Right ventricle myocardium superior (tissue), 1 donor: ENCODE results near the gene MTRF1. TPM values are rescaled to one million over a fixed set of nuclear protein-coding genes. Genes with fewer than 3 reads are reported as not detected.
"Not testable (repeated sequence)": the region's sequence is repeated elsewhere in the genome, so short reads cannot be mapped to it uniquely, and the experiment has no call there.

Source experiments
- ATAC-seq: fragments of 200-7000 bp; cut with Tn5 transposase; one replicate; pipeline ENCODE4 v1.9.1; 2020; ENCODE audit warnings: mild to moderate bottlenecking; ENCODE audit not compliant: poor library complexity
- DNase-seq: peaks from one replicate; pipeline ENCODE4 v3.0.0-alpha.2; 2020
- intact Hi-C: fragments of 100-400 bp; cut with DNase I; formaldehyde crosslinking; loops from one replicate; pipeline ENCODE4 v1.11.2; 2022
- total RNA-seq: library from RNA; stranded (reverse); fragmentation: NEBNext Ultra II Directional; extraction: Animal tissue kit (Norgen Biotek cat#: 25700); gene quantifications from one replicate; pipeline ENCODE4 v1.2.1, GENCODE V29; 2021
- donor health status: DM: no; HTN: yes; CAD: no; lungs with severe emphysema.

The MTRF1 gene
- total RNA-seq, 1 donor from 2014 or later: 13.4 TPM

- intact Hi-C loops: loop anchor here (5.0 kb wide), 1 partner anchor 62 kb away; the partner anchor contains the start of gene KBTBD6
Observed at GRCh38 chr13:41193919-41194824, 69.2 kb downstream of the MTRF1 start, which contains the start of gene KBTBD7. TSS of gene KBTBD7 (minus strand) at chr13:41194569. CDS start at chr13:41194257, 312 bp downstream.

GRCh38 chr13:41193469-41193868 is 69.9 kb downstream of the MTRF1 start:
- intact Hi-C loops: loop anchor here (5.0 kb wide), 1 partner anchor 61 kb away; the partner anchor contains the start of gene KBTBD6
- no peak for ATAC-seq
- peak; percentile 37 for DNase-seq

More at GRCh38 chr13:41193919-41194824, 69.2 kb downstream of the MTRF1 start, which contains the start of gene KBTBD7:
- DNase-seq (peak; percentile 96), ATAC-seq (peak; percentile 99)

- DNase-seq (no peak), ATAC-seq (no peak)
- intact Hi-C loops: no loop called here
Observed at GRCh38 chr13:41188584-41188983, 74.8 kb downstream of the MTRF1 start.

GRCh38 chr13:41186481-41186880 is 76.9 kb downstream of the MTRF1 start:
- intact Hi-C loops: no loop called here
- no peak for DNase-seq
- no peak for ATAC-seq

- DNase-seq (no peak), ATAC-seq (no peak)
- intact Hi-C loops: no loop called here
Observed at GRCh38 chr13:41182231-41182630, 81.1 kb downstream of the MTRF1 start.

- ATAC-seq: no peak
- DNase-seq: no peak
- intact Hi-C loops: no loop called here
Observed at GRCh38 chr13:41179593-41180250, 83.7 kb downstream of the MTRF1 start.

- DNase-seq (no peak), ATAC-seq (no peak)
- intact Hi-C loops: no loop called here
Observed at GRCh38 chr13:41178040-41178439, 85.3 kb downstream of the MTRF1 start.

- intact Hi-C loops: no loop called here
- no peak for ATAC-seq
- no peak for DNase-seq
Observed at GRCh38 chr13:41177616-41178015, 85.8 kb downstream of the MTRF1 start.

GRCh38 chr13:41175576-41175975 is 87.8 kb downstream of the MTRF1 start:
- ATAC-seq, DNase-seq, intact Hi-C loops: not testable (repeated sequence)

Other genes with a start within 250 kb of the MTRF1 start
- gene ELF1, start 244.3 kb downstream of the MTRF1 start, total RNA-seq: 33.9 TPM
- gene WBP4, start 202.1 kb downstream of the MTRF1 start, total RNA-seq: 18.6 TPM
- gene KBTBD6, start 130.8 kb downstream of the MTRF1 start, total RNA-seq: 7.3 TPM
- 5.9 TPM for gene KBTBD7, start 69.0 kb downstream of the MTRF1 start, total RNA-seq
- 7.0 TPM for gene NAA16, start 47.7 kb upstream of the MTRF1 start, total RNA-seq
- 33.2 TPM for gene RGCC, start 194.0 kb upstream of the MTRF1 start, total RNA-seq